KMS-11 (cell line): ENCODE results near the gene DNAJC27.
"Not testable (repeated sequence)": the region's sequence is repeated elsewhere in the genome, so short reads cannot be mapped to it uniquely, and the experiment has no call there.

ENCODE experiments used
- H2AFZ ChIP-seq: fragments of 200-600 bp; sonication (generic); 2 replicates; pipeline ENCODE4 v1.6.1; 2016; ENCODE audit warnings: antibody characterized with exemption, mixed run types, low read depth
- H3K27ac ChIP-seq: fragments of 200-600 bp; sonication (generic); 2 replicates; pipeline ENCODE4 v1.6.1; 2016; ENCODE audit warnings: mild to moderate bottlenecking, mixed run types
- H3K27me3 ChIP-seq: fragments of 200-600 bp; sonication (generic); 2 replicates; pipeline ENCODE4 v1.6.1; 2017; ENCODE audit warnings: mild to moderate bottlenecking, low read depth, mixed run types, moderate library complexity; ENCODE audit not compliant: insufficient read depth
- H3K36me3 ChIP-seq: fragments of 200-600 bp; sonication (generic); 2 replicates; pipeline ENCODE4 v1.6.1; 2017; ENCODE audit warnings: mild to moderate bottlenecking, mixed run types; ENCODE audit not compliant: insufficient read depth
- H3K4me1 ChIP-seq: fragments of 200-600 bp; sonication (generic); 2 replicates; pipeline ENCODE4 v1.6.1; 2016; ENCODE audit warnings: mild to moderate bottlenecking, low read depth, mixed run types; ENCODE audit not compliant: poor library complexity, severe bottlenecking
- H3K4me2 ChIP-seq: fragments of 200-600 bp; sonication (generic); 2 replicates; pipeline ENCODE4 v1.7.0; 2016; ENCODE audit warnings: mild to moderate bottlenecking, mixed run types
- H3K4me3 ChIP-seq: fragments of 200-600 bp; sonication (generic); IDR thresholded peaks from 2 replicates; pipeline ENCODE4 v1.6.1; 2017; ENCODE audit warnings: low read depth, low read length, mixed read lengths; ENCODE audit not compliant: insufficient read depth
- H3K79me2 ChIP-seq: fragments of 200-600 bp; sonication (generic); 2 replicates; pipeline ENCODE4 v1.6.1; 2016; ENCODE audit warnings: low read depth, mixed run types; ENCODE audit not compliant: insufficient read depth
- H3K9ac ChIP-seq: fragments of 200-600 bp; sonication (generic); 2 replicates; pipeline ENCODE4 v1.6.1; 2016; ENCODE audit warnings: mild to moderate bottlenecking, mixed run types
- H4K20me1 ChIP-seq: fragments of 200-600 bp; sonication (generic); 2 replicates; pipeline ENCODE4 v1.6.1; 2016; ENCODE audit warnings: mild to moderate bottlenecking, mixed run types; ENCODE audit not compliant: insufficient read depth
- CTCF ChIP-seq: fragments of 200-600 bp; sonication (generic); conservative IDR thresholded peaks from 2 replicates; pipeline ENCODE4 v1.6.1; 2017; ENCODE audit warnings: low read depth, mild to moderate bottlenecking, antibody characterized with exemption, low read length, moderate library complexity, mixed read lengths

Gene DNAJC27

GRCh38 chr2:24971536-24972314, at the start of gene DNAJC27:
DNAJC27 (minus strand) TSS chr2:24971955; CDS start chr2:24971904, 51 bp downstream.
- Histone ChIP-seq H3K9ac (peak within 1 kb of the TSS; percentile 100), H3K79me2 (peaks cover 26% of the 10 kb centered on the region; the same call in 1 of the 2 replicates), H4K20me1 (no peaks in the 10 kb centered on the region), H3K4me2 (peak within 1 kb of the TSS; percentile 77), H3K27ac (peak within 1 kb of the TSS; percentile 98), H3K4me1 (peaks cover 12% of the 10 kb centered on the region), H3K27me3 (no peaks in the 10 kb centered on the region), H3K36me3 (no peaks in the 10 kb centered on the region), H3K4me3 (peak within 1 kb of the TSS; percentile 21), H2AFZ (peak within 1 kb of the TSS; percentile 94)
- TF ChIP-seq CTCF = no peak

GRCh38 chr2:25018681-25019080, 46.9 kb upstream of the DNAJC27 start:
- no peak for TF ChIP-seq CTCF
- no peaks in the 10 kb centered on the region for H3K79me2 ChIP-seq
- no peaks in the 10 kb centered on the region for H3K27me3 ChIP-seq
- H3K4me1 ChIP-seq = peaks cover 5% of the 10 kb centered on the region
- H3K36me3 ChIP-seq = no peaks in the 10 kb centered on the region
- H3K27ac ChIP-seq = no peak overlapping the region
- no peak overlapping the region for H3K9ac ChIP-seq
- H4K20me1 ChIP-seq = no peaks in the 10 kb centered on the region
- H2AFZ ChIP-seq = no peak overlapping the region
- no peak overlapping the region for H3K4me2 ChIP-seq
- no peak overlapping the region for H3K4me3 ChIP-seq

GRCh38 chr2:25014631-25015030, 42.9 kb upstream of the DNAJC27 start:
- peaks cover 5% of the 10 kb centered on the region for H3K4me1 ChIP-seq
- no peaks in the 10 kb centered on the region for H3K79me2 ChIP-seq
- TF ChIP-seq CTCF = no peak
- no peak overlapping the region for H3K4me2 ChIP-seq
- H3K9ac ChIP-seq = no peak overlapping the region
- H3K36me3 ChIP-seq = no peaks in the 10 kb centered on the region
- no peaks in the 10 kb centered on the region for H3K27me3 ChIP-seq
- no peak overlapping the region for H2AFZ ChIP-seq
- no peak overlapping the region for H3K27ac ChIP-seq
- H4K20me1 ChIP-seq = no peaks in the 10 kb centered on the region
- H3K4me3 ChIP-seq = no peak overlapping the region

GRCh38 chr2:25011342-25011741, 39.6 kb upstream of the DNAJC27 start:
- H3K4me1 ChIP-seq, H3K79me2 ChIP-seq, H3K9ac ChIP-seq, H3K4me2 ChIP-seq, H3K4me3 ChIP-seq, H4K20me1 ChIP-seq, H2AFZ ChIP-seq, H3K27me3 ChIP-seq, H3K27ac ChIP-seq, H3K36me3 ChIP-seq: not testable (repeated sequence)

GRCh38 chr2:25009954-25010353, 38.2 kb upstream of the DNAJC27 start:
- Histone ChIP-seq H3K4me1 (no peaks in the 10 kb centered on the region), H3K36me3 (no peaks in the 10 kb centered on the region), H3K27ac (no peak overlapping the region), H3K27me3 (no peaks in the 10 kb centered on the region), H3K79me2 (no peaks in the 10 kb centered on the region), H3K4me2 (no peak overlapping the region), H4K20me1 (no peaks in the 10 kb centered on the region), H2AFZ (no peak overlapping the region), H3K4me3 (no peak overlapping the region), H3K9ac (no peak overlapping the region)
- no peak for TF ChIP-seq CTCF
